Cerebellar cortex (tissue), 1 donor: ENCODE measurements around the gene ANO9.
A peak's percentile ranks its signal among the peaks of the same experiment; 100 is the strongest.
"Not testable (repeated sequence)": the region's sequence is repeated elsewhere in the genome, so short reads cannot be mapped to it uniquely, and the experiment has no call there.

Experiments
- DNase-seq: peaks from one replicate; pipeline ENCODE4 v3.0.0-alpha.2; 2015; ENCODE audit warnings: low spot score

The ANO9 gene

DNA sequence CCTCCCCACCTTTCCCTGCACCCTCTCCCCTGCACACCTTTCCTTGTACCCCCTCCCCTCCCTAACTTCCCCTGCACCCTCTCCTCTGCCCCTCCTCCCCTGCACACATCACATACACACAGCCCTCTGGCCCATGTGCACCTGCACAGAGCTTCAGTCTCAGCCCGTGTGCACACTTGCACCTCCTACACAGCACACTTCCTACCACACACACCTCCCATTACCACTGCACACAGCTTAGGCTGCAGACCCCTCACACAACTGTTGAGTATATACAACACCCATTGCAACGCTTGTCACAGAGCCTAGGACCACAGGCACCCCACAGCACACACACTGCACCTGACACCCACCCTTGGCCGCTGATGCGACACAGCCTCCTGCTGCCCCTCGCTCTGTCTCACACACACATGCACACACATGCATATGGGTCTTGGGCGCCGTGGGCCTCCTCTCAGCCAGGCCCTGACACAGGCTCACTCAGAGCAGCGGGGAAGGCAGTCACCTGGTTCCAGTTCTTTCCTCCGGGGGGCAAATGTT, 27.4 kb downstream of the ANO9 start:
- DNase-seq: no peak

DNA sequence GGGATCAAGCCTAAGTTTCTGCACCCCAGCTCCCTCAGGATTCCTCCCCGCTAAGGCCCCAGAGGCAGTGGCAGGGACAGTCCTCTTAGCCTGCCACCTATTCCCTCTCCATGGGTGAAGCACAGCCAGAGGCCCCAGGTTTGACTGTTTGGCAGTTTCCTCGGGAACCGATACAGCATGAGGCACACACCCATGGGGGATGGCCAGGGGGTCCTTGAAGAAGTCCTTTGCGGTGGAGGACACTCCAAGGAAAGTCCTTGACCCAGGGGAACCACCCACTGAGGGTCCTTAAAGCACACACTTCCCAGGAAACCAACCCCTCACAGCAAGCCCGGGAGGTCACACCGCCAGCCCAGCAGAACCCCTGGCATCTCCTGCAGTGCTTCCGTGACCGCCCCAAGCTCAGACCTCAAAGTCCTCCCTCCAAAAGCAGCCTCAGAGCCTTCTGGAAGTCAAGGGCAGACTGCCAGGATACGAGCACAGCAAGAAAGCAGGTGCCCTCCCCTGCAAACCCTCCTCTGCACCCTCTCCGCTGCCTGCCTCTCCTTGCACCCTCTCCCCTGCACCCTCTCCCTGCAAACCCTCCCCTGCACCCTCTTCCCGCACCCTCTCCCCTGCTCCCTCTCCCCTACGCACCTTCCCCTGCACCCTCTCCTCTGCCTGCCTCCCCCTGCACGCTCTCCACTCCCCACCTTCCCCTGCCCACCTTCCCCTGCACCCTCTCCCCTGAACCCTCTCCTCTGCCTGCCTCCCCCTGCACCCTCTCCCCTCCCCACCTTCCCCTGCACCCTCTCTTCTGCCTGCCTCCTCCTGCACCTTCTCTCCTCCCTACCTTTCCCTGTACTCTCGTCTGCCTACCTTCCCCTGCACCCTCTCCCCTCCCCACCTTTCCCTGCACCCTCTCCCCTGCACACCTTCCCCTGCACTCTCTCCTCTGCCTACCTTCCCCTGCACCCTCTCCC, 28.4 kb downstream of the ANO9 start:
- DNase-seq: no peak

DNA sequence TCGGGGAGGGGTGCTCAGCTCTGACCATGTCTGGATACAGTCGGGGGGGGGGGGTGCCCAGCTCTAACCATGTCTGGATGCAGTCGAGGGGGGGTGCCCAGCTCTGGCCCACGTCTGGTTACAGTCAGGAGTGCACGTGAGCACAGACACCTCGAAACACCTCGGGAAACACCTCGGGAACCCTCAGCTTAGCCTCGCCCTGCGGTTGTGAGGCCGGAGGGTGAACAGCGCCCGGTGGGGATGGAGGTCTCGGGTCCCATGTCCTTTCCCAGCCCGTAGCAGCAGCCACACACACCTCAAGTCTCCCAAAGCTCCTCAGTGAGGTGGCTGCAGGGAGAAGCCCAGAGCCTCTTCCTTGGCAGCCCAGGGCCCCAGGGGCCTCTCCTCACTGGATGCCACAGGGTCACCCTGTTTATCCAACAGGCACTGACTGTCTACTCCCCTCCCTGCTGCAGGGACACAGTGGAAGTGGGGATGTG, 29.1 kb downstream of the ANO9 start:
- no peak for DNase-seq

DNA sequence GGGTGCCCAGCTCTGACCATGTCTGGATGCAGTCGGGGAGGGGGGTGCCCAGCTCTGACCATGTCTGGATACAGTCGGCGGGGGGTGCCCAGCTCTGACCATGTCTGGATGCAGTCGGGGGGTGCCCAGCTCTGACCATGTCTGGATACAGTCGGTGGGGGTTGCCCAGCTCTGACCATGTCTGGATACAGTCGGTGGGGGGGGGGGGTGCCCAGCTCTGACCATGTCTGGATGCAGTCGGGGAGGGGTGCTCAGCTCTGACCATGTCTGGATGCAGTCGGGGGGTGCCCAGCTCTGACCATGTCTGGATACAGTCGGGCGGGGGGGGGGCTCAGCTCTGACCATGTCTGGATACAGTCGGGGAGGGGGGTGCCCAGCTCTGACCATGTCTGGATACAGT, 30.3 kb downstream of the ANO9 start:
- DNase-seq: not testable (repeated sequence)

DNA sequence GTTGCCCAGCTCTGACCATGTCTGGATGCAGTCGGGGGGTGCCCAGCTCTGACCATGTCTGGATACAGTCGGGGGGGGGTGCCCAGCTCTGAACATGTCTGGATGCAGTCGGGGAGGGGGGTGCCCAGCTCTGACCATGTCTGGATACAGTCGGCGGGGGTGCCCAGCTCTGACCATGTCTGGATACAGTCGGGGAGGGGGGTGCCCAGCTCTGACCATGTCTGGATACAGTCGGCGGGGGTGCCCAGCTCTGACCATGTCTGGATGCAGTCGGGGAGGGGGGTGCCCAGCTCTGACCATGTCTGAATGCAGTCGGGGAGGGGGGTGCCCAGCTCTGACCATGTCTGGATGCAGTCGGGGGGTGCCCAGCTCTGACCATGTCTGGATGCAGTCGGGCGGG, 31.1 kb downstream of the ANO9 start:
- DNase-seq: not testable (repeated sequence)

DNA sequence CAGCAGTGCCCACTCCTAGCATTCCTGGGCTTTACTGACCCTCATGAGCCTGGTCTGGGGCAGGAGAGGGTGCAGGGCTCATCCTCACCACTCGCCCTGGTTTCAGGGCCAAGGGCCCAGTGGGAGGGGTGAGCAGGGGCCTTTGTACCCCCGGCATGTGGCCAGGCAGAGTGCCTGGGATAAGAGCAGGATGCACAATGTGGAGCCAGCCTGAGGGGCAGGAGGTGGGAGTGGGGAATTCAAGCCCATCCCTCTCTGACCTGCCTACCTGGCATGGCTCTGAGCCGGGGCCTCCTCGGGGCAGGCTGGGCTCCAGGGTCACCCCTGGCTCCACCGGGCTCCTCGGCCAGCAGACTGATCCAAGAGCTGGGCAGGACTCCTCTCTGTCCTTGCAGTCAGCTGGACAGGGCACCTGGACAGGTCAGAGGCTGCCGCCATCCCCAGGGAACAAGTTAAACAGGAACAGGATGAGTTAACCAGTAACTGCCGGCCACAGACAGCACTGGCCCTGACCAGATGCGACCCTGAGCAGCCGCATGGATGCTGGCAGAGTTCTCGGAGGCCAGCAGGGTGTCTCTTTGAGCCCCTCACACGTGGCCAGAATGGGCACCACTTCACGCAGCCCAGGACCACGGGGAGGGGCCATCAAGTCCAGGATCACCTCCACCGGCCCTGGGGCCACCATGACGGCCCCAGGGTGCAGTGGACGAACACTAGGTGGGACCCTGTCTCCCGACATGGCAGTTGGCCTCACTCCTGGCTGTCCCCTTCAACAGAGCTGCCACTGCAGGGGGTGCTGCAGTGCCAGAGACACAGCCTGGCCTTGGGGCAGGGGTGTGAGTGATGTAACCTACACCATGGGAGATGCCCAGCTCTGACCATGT, 32.0 kb downstream of the ANO9 start:
- no peak for DNase-seq

DNA sequence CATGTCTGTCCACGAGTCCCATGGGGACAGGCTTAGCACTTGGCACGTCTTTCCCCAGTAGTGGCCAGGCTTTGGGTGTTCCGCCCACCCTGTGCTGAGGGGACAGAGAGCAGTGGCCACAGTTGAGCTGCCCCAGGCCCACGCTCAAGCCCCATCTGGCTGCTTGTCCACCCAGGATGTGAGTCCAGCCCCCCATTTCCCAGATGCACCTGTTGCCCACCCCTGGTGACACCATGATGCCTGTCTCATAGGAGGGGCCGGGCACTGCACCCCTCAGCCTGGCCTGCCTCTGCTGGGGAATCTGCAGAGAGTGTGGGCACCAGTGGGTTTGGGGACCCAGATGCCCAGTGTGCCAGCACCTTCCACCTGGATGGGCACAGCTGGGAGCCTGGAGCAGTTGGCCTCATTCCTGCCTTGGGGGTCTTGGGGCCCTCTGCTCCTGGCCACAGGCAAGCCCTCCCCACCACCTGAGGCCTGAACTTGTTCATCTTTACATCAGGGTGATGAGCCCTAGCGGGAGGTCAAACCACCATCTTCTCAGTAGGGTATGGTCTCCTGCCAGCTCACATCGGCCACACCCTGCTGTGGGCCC, 32.7 kb downstream of the ANO9 start:
- no peak for DNase-seq

DNA sequence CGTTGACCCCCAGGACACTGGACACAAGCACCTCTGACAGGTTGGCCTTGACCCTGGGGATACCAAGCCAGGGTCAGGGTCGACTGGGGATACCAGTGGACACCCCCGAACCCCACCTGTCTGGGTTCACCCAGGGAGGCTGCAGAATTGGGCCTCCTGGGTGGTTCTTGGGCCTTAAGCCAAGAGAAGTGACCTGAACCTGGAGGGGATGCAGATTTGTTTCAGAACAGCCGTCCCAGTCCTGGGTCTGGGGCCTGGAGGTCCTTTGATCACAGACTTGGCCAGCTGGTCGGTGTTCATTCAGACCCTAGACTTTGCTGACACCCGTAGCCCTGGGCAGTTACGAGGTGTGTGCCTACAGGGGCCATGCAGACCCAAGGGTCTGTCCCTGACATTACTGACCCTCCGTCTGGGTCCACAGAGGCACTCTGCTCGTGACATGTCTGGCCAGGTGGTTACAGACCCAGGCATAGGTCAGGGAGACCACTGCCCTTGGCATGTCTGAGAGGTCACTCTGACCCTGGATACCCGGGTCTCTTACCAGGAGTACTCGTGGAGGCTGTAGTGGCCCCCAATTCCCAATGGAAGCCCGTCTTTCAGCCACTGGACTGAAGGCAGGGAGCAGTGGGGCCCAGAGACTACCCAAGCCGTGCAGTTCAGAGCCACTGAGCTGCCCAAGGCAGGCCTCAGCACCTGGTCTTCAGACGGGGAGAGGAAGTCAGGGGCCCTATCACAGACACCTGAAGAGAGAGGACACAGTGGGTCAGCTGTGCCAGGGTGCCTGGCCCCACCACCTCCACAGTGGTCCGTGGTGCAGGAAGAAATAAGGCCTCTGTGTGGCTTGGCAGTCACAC, 33.4 kb downstream of the ANO9 start:
- no peak for DNase-seq

DNA sequence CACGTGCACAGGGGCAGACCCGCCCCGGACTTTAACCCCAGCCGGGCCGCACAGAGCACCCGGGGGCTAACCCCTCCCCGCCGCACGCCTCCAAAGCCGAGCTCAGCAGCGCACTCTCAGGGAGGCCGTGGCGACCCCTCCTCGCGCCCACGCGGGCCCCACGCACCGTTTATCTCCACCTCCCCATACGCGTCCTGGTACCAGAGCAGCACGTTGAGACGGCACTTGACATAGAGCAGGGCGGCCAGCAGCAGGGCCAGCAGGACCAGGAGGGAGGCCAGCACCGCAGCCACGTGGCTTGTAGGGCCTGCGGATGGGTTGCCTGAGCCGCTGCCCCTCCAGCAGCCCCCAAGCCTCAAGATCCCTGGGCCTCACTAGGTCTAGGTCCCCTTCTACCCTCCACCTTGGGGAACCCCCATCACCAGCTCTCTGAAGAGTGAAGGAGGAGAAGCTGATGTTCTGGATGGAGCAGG, 34.1 kb downstream of the ANO9 start:
- DNase-seq: no peak

DNA sequence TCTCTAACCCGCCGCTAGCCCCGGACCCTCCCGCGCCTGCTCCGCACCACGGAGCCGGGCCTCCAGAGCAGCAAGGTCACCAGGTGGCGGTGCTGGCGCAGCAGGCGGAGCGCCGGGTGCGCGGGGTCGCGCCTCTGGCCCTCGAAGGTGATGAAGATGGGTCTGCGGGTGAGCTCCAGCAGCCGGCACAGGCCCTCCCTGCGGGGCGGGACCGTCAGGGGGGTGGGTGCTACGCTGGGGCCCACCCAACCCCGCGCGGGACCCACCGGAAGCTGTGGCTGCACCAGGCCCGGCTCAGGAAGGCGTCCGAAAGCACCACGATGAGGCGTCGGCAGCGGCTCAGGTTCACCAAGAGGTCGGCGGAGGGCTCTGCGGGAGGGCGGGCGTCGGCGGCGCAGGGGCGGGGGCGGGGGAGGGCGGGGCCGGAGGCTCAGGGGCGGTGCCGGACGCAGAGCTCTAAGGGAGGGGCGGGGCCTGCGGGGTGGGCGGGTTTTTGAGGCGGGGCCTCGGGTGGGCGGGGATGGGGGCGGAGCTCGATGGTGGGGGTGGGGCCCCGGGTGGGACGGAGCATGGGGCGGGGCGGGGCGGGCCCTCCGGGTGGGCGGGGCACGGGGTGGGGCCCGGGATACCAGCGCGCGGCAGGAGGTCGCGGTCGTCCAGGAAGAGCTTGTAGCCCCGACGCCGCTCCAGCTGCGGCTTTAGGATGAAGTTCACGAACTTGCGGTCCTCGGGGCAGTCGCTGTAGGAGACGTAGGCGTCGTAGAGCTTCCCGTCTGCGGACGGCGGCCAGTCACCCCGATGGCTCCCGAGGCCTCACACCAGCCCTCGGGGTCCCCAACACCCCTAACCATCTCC, 34.8 kb downstream of the ANO9 start:
- peak; percentile 23 for DNase-seq

DNA sequence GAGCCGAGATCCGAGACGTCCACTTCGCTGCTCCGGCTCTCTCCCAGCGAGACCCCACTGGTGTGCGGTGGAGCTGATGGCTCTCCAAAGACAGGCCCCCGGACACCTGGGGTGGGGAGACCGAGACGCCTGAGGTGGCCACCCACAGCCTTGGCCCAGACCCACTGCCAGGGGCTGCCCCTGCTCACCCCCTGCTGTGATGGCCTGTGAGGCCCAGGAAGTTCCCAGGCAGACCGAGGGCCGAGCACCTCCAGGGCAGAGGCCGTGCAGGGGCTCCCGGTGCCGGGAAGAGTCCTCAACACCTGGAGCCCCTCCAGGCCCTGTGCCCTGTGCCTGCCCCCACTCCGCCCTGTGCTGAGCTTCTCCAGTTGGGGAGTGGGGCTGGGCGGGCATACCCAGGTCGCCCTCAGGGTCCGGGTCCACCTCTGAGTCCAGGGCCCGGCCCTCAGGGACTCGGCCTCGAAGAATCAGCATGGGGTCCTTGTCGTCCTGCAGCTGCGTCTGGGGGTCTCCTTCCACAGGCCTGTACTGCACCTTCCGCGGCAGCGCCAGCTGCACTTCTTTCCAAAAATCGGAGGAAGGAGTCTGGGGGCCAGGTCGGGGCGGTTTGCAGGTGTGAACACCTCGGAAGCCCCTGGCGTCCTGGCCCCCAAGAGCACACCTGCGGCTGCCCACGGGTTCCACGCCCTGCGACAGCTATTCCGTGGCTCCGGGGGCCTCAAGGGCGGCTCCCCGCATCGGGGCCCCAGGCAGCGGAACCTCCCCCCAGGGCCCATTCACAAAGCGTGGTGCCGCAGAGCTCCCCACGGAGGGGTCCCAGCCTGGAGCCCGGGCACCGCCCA, 35.6 kb downstream of the ANO9 start:
- DNase-seq: no peak

DNA sequence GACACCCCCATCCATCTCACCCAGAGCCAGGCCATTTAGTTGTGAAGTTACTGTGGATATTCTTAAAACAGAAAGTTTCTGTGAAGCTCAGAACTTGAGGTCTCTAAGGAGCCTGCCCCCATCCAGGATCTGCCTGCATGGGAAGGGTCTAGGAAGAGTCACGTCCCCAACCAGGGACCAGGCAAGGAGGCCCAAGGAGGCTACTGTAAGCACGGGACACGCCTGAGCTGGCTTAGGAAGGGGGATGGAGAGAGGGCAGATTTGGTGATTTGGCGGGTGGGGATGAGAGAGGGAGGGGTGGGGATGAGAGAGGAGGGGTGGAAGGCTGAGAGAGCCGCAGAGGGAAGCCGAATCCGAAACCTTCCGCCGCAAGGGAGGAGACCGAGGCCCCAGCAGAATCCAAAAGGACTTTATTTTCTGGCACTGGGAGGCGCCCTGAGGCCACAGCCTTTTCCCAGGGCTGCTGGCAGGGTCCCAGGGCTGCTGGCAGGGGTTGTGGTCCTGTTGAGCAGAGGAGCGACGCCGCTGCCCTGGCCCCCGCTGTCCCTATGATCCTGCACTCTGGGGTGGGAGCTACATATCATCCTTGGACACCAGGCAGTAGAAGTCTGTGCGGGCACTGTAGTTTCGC, 36.4 kb downstream of the ANO9 start:
- DNase-seq: peak; percentile 25

DNA sequence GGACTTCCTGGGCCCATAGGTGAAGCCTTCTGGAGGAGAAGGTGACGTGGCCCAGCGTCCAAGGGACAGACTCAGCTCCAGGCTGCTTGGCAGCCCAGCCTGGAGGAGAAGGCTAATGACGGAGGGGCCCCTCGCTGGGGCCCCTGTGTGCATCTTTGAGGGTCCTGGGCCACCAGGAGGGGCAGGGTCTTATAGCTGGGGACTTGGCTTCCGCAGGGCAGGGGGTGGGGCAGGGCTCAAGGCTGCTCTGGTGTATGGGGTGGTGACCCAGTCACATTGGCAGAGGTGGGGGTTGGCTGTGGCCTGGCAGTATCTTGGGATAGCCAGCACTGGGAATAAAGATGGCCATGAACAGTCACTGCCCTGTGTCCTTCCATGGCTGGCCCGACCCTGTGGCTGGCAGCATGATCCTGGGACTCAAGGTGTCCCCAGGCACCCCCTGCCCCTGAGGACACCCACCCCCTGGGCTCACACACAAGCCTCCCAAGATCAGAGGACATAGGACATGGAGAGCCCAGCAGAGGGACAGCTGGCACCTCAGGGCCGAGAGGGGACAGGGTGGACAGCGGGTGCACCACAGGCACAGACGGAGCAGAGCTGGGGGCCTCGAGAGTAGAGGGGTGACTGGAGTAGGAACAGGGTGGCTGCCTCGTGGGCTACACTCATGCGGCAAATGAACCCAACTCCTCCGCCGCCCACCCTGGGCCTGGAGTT, 37.1 kb downstream of the ANO9 start:
- DNase-seq: no peak

DNA sequence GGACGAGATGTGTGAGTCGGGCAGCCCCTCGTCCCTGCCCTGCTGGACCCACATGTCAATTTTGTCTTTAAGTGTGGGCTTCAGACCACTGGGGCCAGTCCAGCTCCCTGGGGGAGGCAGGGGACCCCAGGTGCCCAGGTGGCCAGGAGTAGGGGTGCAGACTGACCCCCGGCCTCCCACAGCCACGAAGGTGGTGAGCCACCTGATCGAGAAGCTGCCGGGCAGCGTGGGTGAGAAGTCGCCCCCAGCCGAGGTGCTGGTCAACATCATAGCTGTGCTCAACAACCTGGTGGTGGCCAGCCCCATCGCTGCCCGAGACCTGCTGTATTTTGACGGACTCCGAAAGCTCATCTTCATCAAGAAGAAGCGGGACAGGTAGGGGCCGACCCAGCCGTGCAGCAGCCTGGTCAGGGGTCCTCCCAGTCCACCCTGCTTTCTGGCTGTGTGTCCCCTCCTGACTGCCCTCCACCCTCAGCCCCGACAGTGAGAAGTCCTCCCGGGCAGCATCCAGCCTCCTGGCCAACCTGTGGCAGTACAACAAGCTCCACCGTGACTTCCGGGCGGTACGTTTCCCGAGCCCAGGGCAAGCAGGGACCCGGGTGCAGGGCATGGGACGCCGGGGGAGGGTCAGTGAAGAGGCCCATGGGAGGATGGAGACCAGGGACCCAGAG, 37.9 kb downstream of the ANO9 start:
- DNase-seq: no peak

DNA sequence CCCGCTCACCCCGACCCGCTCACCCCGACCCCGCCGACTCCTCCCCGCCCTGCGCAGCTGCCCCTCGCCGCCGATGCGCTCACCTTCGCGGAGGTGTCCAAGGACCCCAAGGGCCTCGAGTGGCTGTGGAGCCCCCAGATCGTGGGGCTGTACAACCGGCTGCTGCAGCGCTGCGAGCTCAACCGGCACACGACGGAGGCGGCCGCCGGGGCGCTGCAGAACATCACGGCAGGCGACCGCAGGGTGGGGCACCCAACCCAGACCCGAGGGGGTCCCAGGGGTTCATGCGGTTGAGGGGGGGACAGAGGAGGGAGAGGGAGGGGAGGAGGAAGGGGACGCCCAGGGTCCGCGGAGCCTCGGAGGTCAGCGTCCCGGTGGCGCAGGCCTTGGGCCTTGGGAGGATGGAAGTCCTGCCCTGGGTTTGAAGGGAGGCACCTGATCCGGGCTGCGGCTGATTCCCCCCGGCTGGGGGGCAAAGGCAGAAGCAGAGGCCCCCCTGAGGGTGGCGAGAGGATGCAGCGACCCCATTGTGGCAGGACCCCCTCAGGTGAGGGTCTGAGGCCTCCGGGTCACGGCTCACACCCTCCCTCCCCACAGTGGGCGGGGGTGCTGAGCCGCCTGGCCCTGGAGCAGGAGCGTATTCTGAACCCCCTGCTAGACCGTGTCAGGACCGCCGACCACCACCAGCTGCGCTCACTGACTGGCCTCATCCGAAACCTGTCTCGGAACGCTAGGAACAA, 38.6 kb downstream of the ANO9 start:
- no peak for DNase-seq

DNA sequence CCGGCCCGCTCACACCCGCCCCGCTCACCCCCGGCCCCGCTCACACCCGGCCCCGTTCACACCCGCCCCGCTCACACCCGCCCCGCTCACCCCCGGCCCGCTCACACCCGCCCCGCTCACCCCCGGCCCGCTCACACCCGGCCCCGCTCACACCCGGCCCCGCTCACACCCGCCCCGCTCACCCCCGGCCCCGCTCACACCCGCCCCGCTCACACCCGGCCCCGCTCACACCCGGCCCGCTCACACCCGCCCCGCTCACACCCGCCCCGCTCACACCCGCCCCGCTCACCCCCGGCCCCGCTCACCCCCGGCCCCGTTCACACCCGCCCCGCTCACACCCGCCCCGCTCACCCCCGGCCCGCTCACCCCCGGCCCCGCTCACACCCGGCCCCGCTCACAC, 40.6 kb downstream of the ANO9 start:
- not testable (repeated sequence) for DNase-seq

DNA sequence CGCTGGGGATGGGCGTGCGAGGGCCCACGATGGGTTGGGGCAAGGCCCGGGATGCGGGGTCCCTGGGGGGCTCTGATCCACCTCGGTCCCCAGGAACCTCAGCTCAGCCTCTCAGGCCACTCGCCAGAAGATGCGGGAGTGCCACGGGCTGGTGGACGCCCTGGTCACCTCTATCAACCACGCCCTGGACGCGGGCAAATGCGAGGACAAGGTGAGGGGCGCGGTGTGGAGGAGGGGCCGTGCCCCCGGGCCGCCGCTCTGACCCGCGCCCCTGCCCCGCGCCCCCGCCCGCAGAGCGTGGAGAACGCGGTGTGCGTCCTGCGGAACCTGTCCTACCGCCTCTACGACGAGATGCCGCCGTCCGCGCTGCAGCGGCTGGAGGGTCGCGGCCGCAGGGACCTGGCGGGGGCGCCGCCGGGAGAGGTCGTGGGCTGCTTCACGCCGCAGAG, 41.5 kb downstream of the ANO9 start:
- no peak for DNase-seq
